Daoy (cell line): ENCODE measurements around the gene ACADM. TPM values are rescaled to one million over a fixed set of nuclear protein-coding genes. Genes with fewer than 3 reads are reported as not detected.
"Not testable (repeated sequence)": the region's sequence is repeated elsewhere in the genome, so short reads cannot be mapped to it uniquely, and the experiment has no call there.

ENCODE experiments used
- DNase-seq: peaks from one replicate; pipeline ENCODE4 v3.0.0-alpha.2; 2015; ENCODE audit warnings: low read depth
- total RNA-seq: library from RNA; depleted of rRNA; stranded (reverse); fragments of >200 nt; shearing (Covaris generic); gene quantifications from 2 replicates; pipeline ENCODE4 v1.2.3, GENCODE V29; 2014

The ACADM gene
- total RNA-seq, 1 experiment from 2014 or later = 117 TPM

DNA sequence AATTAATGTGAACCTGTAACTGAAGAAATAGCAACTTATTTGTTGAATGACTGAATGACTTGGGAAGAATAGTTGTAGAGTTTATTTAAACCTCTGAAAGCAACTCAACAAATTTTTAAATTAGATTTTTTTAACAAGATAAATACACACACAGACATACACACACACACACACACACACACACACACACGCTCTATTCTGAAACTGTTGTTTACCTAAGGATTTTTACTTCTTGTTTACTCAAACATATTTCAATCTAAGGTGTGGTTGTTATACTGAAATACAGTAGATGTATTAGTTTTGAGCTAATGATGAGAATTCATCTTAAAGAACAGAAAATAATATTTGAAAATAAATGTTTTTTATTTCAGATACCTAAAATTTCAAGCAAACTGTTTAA, 11.5 kb downstream of the ACADM start:
- DNase-seq = no peak

DNA sequence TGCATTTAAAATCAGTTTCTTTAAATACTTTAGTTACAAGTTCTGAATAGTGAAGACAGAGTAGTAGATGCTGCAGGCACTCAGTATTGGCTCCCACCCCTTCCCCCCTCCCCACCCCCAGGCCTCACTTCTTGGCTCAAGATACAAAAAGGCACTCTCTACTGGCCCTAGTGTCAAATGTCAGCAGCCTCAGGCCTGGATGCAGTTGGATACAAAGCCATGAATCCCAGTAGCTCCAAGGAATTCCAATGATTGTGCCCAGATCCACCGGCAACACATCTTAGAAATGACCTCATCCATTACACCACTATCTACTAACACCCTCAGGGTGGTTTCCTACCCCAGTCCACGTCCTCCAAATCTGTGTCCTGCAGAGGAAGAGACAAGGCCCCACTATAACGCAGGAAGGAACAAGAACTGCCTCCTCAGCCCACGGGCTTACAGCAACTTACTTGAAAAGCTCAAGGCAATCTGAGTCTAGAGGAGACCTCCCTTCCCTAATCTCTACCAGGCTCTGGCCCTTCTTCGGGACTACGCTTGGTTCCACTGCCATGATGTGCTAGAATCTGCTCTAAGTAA, 17.6 kb downstream of the ACADM start:
- no peak for DNase-seq

DNA sequence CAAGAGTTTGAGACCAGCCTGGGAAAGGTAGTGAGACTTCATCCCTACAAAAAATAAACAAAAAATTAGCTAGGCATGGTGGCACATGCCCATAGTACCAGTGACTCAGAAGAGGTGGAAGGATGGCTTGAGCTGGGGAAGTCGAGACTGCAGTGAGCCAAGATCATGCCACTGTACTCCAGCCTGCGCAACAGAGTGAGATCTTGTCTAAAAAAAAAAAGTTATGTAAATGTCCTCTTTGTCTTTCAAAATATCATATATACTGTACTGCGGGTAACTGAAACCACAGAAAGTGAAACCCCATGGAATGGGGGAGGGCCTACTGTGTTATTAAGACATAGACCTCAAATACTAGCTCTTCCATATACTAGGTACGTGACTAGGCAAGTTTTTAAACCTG, 20.8 kb downstream of the ACADM start:
- DNase-seq = no peak

DNA sequence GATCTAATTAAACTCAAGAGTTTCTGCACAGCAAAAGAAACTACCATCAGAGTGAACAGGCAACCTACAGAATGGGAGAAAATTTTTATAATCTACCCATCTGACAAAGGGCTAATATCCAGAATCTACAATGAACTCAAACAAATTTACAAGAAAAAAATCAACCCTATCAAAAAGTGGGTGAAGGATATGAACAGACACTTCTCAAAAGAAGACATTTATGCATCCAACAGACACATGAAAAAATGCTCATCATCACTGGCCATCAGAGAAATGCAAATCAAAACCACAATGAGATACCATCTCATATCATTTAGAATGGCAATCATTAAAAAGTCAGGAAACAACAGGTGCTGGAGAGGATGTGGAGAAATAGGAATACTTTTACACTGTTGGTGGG, 32.7 kb downstream of the ACADM start:
- not testable (repeated sequence) for DNase-seq

DNA sequence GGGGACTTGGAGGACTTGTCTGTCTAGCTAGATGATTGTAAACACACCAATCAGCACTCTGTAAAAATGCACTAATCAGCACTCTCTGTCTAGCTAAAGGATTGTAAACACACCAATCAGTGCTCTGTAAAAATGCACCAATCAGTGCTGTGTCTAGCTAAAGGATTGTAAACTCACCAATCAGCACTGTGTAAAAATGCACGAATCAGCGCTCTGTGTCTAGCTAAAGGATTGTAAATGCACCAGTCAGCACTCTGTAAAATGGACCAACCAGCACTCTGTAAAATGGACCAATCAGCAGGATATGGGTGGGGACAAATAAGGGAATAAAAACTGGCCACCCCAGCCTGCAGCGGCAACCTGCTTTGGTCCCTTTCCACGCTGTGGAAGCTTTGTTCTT, 34.0 kb downstream of the ACADM start:
- DNase-seq = not testable (repeated sequence)

DNA sequence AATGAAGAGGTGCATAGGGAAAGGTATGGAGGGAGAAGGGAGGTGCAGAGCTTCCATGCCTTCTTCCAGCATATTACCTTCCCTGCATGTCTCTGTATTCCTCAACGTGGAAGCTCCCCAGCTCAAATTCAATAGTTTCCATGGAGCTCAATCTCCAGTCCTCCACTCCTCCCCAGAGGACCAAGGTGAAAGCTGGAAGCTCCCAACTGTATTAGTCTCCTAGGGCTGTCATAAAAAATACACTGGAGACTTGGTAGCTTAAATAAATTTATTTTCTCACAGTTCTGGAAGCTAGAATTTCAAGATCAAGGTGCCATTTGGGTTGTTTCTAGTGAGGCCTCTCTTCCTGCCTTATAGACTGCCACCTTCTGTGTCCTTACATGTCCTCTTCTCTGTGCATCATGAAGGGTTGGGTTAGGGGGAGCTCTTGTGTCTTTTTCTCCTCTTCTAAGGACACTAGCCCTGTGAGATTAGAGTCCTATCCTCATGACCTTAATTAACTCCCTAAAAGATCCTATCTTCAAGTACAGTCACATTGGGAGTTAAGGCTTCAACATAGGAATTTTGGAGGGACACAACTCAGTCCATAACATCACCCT, 39.6 kb downstream of the ACADM start:
- DNase-seq = no peak

DNA sequence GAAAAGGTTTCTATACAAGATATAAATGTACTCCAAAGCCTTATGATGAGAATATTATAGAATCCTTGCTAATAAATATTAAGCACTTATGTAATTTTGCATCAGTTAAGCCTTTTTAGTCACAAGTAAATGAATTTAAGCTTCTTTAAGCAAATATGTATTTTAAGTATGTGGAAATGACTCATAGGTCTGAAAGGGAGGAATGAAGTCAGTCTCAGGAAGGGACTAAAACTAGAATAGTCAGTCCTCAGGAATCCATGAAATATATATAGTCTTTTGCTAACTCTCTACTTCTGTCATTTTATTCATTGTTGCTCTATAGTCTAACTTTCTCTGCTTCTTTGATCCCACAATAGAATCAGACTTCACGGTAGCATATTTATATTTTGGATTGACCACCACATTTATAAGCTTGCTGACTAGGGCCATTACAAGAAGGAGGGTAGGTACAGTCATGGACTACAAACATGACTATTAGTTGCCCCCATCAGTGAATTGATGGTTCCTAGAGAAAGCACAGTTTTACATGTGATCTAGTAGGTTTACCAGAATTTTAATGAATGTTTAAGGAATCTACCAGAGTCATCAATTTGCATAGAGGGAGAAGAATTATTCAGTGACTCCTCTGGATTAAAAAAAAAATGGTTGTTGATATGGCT, 41.3 kb downstream of the ACADM start:
- DNase-seq = peak; percentile 46

DNA sequence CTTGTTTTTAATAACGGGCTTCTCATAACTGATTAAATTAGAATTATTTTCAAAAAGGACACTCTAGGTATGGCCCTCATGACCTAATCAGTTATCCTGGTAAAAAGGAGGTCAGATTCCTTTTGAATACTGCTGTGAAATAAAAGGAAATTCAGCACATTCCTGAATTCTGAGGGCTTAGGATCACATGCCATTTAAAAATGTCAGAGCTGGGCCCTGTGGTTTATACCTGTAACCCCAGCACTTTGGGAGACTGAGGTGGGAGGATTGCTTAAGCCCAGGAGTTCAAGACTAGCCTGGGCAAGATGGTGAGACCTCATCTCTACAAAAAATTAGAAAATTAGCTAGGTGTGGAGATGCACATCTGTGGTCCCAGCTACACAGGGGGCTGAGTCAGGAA, 43.5 kb downstream of the ACADM start:
- DNase-seq = no peak

DNA sequence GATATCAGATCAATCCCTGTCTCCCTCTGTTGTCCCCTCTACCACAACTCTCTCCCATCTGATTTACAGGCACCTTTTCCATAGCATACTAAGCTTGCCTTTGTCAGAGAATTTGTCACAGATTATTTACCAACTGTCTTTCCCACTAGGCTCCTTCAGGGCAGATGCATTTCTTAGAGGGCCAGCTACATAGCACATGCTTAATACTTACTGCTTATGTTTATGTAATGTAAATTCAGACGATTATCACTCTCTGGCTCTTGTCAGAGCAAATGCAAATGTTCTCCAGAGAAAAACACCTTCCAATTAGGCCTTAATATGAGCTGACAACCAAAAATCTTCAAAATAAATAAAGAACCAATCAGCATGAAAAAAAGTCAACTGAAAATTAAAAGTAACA, 46.3 kb downstream of the ACADM start:
- DNase-seq = no peak

DNA sequence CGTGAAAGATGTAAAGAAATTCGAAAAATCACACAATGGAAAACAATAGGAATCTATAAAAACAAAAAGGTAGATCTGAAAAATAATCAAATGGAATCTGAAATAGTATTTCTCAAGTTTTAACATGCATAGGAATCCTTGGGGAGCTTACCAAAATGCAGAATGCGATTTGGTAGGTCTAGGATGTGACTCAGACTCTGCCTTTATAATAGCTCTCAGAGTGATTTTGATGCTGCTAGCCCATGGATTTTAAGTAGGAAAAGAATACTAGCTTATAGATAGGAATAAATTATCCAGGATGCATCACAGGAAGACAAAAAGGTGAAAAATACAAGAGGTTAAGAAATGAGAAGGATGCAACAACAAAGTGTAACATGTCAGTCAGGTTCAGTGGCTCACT, 47.5 kb downstream of the ACADM start:
- DNase-seq = no peak

DNA sequence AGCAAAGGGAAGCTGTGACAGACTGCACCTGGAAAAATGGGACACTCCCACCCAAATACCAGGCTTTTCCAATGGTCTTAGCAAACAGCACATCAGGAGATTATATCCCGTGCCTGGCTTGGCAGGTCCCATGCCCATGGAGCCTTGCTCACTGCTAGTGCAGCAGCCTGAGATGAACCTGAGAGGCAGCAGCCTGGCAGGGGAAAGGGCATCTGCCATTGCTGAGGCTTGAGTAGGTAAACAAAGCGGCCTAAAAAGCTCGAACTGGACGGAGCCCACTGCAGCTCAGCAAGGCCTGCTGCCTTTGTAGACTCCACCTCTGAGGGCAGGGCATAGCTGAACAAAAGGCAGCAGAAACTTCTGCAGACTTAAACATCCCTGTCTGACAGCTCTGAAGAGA, 53.3 kb downstream of the ACADM start:
- DNase-seq = not testable (repeated sequence)

DNA sequence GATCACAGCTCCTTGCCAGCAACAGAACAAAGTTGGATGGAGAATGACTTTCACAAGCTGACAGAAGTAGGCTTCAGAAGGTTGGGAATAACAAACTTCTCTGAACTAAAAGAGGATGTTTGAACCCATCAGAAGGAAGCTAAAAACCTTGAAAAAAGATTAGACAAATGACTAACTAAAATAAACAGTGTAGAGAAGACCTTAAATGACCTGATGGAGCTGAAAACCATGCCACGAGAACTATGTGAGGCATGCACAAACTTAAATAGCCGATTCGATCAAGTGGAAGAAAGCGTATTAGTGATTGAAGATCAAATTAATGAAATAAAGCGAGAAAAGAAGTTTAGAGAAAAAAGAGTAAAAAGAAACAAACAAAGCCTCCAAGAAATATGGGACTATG, 54.2 kb downstream of the ACADM start:
- DNase-seq = not testable (repeated sequence)

DNA sequence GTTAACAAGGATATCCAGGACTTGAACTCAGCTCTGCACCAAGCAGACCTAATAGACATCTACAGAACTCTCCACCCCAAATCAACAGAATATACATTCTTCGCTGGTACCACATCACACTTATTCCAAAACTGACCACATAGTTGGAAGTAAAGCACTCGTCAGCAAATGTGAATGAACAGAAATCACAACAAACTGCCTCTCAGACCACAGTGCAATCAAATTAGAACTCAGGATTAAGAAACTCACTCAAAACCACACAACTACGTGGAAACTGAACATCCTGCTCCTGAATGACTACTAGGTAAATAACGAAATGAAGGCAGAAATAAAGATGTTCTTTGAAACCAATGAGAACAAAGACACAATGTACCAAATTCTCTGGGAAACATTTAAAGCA, 55.7 kb downstream of the ACADM start:
- DNase-seq = not testable (repeated sequence)

DNA sequence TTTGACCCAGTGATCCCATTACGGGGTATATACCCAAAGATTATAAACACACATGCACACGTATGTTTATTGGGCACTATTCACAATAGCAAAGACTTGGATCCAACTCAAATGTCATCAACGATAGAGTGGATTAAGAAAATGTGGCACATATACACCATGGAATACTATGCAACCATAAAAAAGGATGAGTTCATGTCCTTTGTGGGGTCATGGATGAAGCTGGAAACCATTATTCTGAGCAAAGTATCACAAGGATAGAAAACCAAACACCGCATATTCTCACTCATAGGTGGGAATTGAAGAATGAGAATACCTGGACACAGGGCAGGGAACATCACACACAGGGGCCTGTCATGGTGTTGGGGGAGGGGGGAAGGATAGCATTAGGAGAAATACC, 59.4 kb downstream of the ACADM start:
- not testable (repeated sequence) for DNase-seq

DNA sequence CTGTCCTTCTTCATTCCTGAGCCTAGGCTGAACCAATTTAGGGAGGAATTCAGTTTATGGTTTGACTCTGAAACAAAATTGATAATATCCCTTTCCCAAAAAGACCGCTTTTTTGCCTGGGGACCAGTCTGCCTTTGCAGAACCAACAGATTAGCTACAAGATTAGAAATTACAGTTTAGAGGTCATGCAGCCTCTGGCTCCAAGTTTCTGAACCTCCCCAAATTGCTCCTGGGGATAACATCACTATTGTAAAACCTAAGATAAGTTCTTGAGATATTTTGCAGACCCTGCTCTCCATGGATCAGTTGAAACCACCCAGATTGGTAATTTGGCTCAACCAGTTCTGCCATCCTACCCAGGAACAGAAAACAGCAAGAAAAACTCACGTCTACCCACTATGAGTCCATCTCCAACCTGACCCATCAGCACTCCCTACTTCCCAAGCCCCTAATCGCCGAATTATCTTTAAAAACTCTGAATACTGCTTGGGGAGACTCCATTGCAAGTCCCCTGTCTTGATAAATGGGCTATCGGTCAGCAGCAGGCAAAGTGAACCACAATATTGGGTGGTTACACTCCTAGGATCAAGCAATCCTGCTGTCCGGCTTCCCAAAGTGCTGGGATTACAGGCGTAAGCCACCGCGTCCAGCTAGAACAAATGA, 60.9 kb downstream of the ACADM start:
- no peak for DNase-seq

DNA sequence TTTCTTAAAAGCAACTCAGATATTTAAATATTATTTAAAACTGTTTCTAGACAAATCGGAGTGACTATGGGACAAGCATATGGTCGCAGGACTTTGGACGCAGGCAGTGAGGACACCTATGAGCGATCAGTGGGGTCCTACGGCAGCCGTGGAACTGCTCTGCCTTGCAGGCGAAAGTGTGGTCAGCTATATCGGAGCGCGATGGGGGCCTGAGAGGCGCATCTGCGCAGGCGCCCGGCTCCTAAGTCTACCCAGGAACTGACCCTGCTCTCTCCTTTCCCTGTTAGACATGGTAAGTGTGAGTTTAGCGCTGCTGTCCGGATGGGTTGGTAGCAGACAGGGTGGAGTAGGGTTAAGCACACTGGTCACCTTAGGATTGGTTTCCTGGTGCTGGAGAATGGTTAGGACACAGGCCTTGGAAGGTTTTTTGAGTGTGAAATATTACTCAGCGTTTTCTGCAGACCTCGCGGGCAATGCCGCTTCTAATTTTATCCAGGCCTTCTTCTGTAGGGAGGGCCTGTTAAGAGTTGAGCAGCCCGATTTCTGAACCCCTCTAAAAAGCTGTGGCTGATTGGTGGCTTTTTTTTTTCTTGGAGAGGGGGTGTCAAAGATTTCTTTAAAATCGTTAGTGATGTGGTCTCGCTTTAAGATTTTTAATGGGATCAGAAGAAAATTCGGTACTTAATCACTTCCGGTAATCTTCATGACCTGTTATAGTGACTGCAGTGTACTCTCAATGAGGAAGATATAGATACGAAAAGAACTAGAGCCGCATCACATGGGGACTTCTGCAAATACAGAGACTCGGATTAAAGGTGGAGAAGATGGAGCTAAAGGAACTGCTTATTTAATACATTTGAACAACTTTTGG, 61.7 kb downstream of the ACADM start, which contains the start of gene RABGGTB:
Gene RABGGTB (plus strand): TSS at position 274 of the 871 bp plus-strand sequence. CDS start 16 bp downstream, at position 290.
- DNase-seq = peak; percentile 99

DNA sequence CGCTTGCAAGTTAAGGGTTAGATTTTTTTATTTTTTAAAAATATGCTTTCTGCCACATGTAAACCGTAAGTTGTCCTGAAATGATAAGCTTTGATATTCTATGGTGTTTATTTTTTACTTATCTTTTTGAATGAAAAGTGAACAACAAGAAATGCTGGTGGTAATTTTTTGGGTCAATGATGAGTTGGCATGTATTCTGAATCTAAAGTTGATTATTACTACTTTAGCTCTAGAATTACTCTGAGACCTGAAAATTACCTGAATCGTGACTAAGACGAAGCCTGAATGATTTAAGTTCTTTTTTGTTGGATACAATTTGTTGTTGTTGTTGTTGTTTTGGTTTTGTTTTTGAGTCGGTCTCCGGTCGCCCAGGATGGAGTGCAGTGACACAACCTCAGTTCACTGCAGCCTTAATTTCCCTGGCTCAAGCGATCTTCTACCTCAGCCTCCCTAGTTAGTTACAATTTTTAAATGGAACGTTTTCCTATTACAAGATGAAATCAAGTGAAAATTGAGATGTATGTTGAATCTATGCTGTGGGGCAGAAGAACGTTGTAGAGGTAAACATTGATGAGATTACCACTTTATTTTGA, 62.5 kb downstream of the ACADM start:
- DNase-seq = no peak

DNA sequence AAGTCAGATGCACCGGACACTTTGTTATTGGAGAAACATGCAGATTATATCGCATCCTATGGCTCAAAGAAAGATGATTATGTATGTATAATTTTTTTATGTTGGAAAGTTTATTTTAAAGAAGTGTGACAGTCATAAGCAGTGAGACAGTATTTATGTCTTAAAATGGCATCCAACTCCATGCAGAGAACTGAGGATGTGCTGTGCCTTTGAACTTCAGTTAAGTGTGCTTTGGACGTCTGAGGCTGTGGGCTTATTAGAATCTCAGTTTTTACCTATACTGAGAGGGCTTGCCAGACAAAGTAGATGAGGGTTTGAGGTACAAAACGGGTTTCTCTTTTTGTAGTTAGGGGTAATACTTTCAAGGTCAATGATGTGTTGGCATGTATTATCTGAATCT, 63.0 kb downstream of the ACADM start:
- DNase-seq = no peak

DNA sequence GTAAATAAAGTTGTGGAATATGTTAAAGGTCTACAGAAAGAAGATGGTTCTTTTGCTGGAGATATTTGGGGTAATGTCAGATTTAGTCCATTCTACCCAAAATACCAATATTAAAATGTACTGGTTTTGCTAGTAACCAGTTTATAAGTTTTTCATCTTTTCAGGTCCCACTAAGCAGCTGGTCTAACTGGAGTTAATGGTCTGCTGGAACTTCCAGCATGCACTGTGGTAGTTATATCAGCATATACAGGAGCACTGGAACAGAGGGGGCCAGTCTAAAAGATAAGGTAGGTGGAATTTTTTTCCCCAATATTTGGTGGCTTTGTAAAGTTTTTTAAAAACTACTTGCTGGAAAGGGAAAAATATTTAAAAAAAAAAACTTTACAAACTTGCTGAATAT, 65.5 kb downstream of the ACADM start:
- DNase-seq = no peak

DNA sequence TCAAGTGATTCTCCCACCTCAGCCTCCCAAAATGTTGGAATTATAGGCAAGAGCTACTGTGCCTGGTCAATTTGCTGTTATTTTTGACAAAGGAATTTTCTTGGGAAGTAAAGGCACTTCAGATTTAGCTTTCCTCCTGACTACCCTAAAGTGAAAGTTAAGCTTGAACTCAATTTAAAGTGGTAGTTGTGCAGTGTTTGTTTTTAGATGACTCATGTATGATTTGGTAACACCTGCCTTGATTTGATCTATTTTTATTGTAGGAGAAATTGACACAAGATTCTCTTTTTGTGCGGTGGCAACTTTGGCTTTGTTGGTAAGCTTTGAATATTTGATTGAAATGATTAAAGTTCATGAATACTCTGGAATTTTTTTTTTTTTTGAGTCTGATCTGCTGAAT, 66.5 kb downstream of the ACADM start:
- DNase-seq = no peak

DNA sequence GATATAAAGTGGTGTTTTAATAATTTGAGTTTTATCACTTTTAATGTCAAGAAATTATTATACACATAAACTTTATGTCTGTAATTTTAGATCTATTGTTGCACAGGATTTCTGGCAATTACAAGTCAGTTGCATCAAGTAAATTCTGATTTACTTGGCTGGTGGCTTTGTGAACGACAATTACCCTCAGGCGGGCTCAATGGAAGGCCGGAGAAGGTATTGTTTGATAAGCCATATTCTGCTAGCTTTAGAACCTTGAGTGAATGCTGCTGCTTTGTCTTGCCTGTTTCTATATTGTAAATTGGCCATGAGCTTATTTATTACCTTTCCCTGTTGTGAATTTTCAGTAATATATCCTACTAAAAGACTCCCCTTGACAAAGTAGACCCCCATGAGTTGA, 67.6 kb downstream of the ACADM start:
- no peak for DNase-seq
